HepG2 (cell line): ENCODE results near the gene NDRG3. TPM values are rescaled to one million over a fixed set of nuclear protein-coding genes. Genes with fewer than 3 reads are reported as not detected.
A peak's percentile ranks its signal among the peaks of the same experiment; 100 is the strongest.

Experiments
- ARID5B ChIP-seq: IDR thresholded peaks from 2 replicates; pipeline ENCODE4 v1.4.0; 2020; ENCODE audit warnings: mild to moderate bottlenecking, missing genetic modification reagents
- ATRX ChIP-seq: sonication (generic); formaldehyde crosslinking; IDR thresholded peaks from 2 replicates; pipeline ENCODE4 v1.4.0; 2020; ENCODE audit warnings: missing genetic modification reagents, borderline replicate concordance
- KDM1A ChIP-seq: IDR thresholded peaks from 2 replicates; pipeline ENCODE4 v1.6.1; 2016; ENCODE audit warnings: missing compliant biosample characterization
- KLF13 ChIP-seq: sonication (generic); formaldehyde crosslinking; IDR thresholded peaks from 2 replicates; pipeline ENCODE4 v1.4.0; 2020; ENCODE audit warnings: mild to moderate bottlenecking, missing genetic modification reagents
- PBX2 ChIP-seq: IDR thresholded peaks from 2 replicates; pipeline ENCODE4 v1.6.1; 2016; ENCODE audit warnings: control low read depth
- SOX5 ChIP-seq: IDR thresholded peaks from 2 replicates; pipeline ENCODE4 v1.6.1; 2016; ENCODE audit warnings: borderline replicate concordance
- U2AF2 ChIP-seq: fragments of 200-400 bp; formaldehyde crosslinking; IDR thresholded peaks from 2 replicates; pipeline ENCODE4 v1.6.1; 2017; ENCODE audit warnings: low read depth, mild to moderate bottlenecking, low read length
- ZBTB20 ChIP-seq: sonication (generic); formaldehyde crosslinking; IDR thresholded peaks from 2 replicates; pipeline ENCODE4 v1.8.1; 2023; ENCODE audit warnings: missing genetic modification reagents, low read depth, mild to moderate bottlenecking, borderline replicate concordance
- ZNF121 ChIP-seq: sonication (generic); formaldehyde crosslinking; IDR thresholded peaks from 2 replicates; pipeline ENCODE4 v1.5.0; 2020; ENCODE audit warnings: mild to moderate bottlenecking, missing genetic modification reagents
- ZNF781 ChIP-seq: sonication (generic); formaldehyde crosslinking; IDR thresholded peaks from 2 replicates; pipeline ENCODE4 v1.5.1; 2020; ENCODE audit warnings: borderline replicate concordance, mild to moderate bottlenecking, missing genetic modification reagents; ENCODE audit errors: not compliant biosample characterization
- ZNF782 ChIP-seq: sonication (generic); formaldehyde crosslinking; IDR thresholded peaks from 2 replicates; pipeline ENCODE4 v1.4.0; 2020; ENCODE audit warnings: missing genetic modification reagents, mild to moderate bottlenecking, borderline replicate concordance
- ZNF784 ChIP-seq: sonication (generic); formaldehyde crosslinking; IDR thresholded peaks from 2 replicates; pipeline ENCODE4 v1.5.1; 2020; ENCODE audit warnings: missing genetic modification reagents, mild to moderate bottlenecking, borderline replicate concordance
- ZNF792 ChIP-seq: IDR thresholded peaks from 2 replicates; pipeline ENCODE4 v1.6.1; 2016
- ZSCAN20 ChIP-seq: sonication (generic); formaldehyde crosslinking; IDR thresholded peaks from 2 replicates; pipeline ENCODE4 v1.4.0; 2020; ENCODE audit warnings: missing genetic modification reagents, mild to moderate bottlenecking, borderline replicate concordance
- polyA plus RNA-seq, 8 experiments: library from polyadenylated mRNA; depleted of rRNA in 3 of 8; stranded (reverse) in 7 of 8; unstranded in 1 of 8; fragments of >200 nt; fragmentation: Illumina TruSeq in 4 of 8; extraction: Trizol in 4 of 8; gene quantifications; 2 replicates each; pipeline versions ENCODE4 v1.2.1 to v1.2.3, GENCODE V29; 2011 to 2016; ENCODE audit warnings: low read depth in 4 of 8, missing spikeins in 1 of 8, mixed read lengths in 1 of 8; ENCODE audit not compliant: insufficient read depth in 1 of 8
- total RNA-seq, 5 experiments: library from RNA; depleted of rRNA; stranded (reverse); fragments of >200 nt; fragmentation: Illumina TruSeq; extraction: Trizol; gene quantifications; 2 replicates each; pipeline ENCODE4 v1.2.3, GENCODE V29; 2016; ENCODE audit warnings: low read depth in 1 of 5
- TF ChIP-seq, protein P1 (sequence below): sonication (generic); formaldehyde crosslinking; IDR thresholded peaks from 2 replicates; pipeline ENCODE4 v1.8.1; 2023; ENCODE audit warnings: missing genetic modification reagents, mild to moderate bottlenecking, borderline replicate concordance
- TF ChIP-seq, protein P2 (sequence below), 2 experiments: fragments of 450-650 bp in 1 of 2; sonication (generic) in 1 of 2; formaldehyde crosslinking; IDR thresholded peaks; 2 replicates each; pipeline versions ENCODE4 v1.5.0 to v1.8.0; 2020 to 2022; ENCODE audit warnings: mild to moderate bottlenecking in 1 of 2, missing genetic modification reagents in 1 of 2
- TF ChIP-seq, protein P3 (sequence below): sonication (generic); formaldehyde crosslinking; IDR thresholded peaks from 2 replicates; pipeline ENCODE4 v1.5.1; 2020; ENCODE audit warnings: mild to moderate bottlenecking, missing genetic modification reagents, borderline replicate concordance
- TF ChIP-seq, protein P4 (sequence below): sonication (generic); formaldehyde crosslinking; IDR thresholded peaks from 2 replicates; pipeline ENCODE4 v1.5.0; 2020; ENCODE audit warnings: missing genetic modification reagents

NDRG3 gene
- total and polyA plus RNA-seq, 2 of the 13 experiments (the other 11 are each of a cell fraction or from before 2014, with no cell fraction given), result 36.0 to 40.5 TPM

DNA sequence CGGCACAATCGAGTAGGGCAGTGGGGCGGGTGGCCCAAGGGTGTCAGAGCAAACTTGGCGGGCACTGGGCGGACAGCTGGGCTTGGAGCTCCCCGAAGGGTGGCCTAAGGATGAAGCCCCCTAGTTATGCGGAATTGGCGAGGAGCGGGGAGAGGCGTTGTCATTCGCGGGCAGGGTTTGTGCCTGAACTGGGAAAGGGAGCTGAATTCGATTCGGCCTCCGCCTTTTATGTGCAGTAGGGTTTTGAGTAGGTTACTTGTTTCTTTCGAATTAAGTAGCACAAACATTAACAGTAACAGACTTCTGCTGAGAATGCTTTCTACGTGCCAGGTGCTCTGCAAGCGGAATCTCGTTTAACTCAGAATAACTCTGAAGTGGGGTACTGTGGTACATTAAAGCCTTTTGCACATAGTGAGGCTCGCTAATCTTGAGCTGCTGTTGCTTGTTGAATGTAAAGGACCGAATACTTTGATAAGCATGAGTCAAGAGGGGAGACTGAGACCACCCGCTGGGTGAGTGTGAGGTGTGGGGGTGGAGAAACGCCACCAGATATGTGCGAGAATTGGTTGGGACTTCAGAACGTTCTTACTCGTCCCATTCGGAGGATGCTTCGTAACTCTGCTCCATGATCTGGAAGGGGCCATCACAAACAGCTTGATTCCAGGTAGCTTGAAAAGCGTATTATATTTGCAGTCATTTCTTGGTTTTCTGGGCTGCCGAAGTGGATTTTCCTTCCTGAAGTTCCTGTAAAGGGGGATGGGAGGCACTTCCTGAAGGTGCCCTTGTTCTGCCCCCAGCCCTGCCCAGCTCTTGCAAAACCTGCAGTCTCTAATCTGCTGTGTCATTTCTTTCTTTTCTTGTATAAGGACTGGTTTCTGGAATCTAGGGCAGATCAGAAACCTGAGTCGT is 139.5 kb downstream of the NDRG3 start (continued):
- TF ChIP-seq, protein P1, sequence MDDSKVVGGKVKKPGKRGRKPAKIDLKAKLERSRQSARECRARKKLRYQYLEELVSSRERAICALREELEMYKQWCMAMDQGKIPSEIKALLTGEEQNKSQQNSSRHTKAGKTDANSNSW (CRISPR knock-in tag), result no peak; the same call in 1 of the 2 replicates
- TF ChIP-seq ZNF121 (CRISPR knock-in tag), result no peak
- TF ChIP-seq SOX5 (CRISPR knock-in tag), result no peak
- TF ChIP-seq, protein P2, sequence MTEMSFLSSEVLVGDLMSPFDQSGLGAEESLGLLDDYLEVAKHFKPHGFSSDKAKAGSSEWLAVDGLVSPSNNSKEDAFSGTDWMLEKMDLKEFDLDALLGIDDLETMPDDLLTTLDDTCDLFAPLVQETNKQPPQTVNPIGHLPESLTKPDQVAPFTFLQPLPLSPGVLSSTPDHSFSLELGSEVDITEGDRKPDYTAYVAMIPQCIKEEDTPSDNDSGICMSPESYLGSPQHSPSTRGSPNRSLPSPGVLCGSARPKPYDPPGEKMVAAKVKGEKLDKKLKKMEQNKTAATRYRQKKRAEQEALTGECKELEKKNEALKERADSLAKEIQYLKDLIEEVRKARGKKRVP (CRISPR knock-in tag; IDR thresholded peaks at IDR 0.05), result no peak
- no peak for TF ChIP-seq ATRX (CRISPR knock-in tag)
- TF ChIP-seq ZBTB20 (CRISPR knock-in tag), result 0 out of 2 replicates have a peak, but pooled peaks have one; percentile 4
- no peak for TF ChIP-seq U2AF2
- TF ChIP-seq ZSCAN20 (CRISPR knock-in tag), result no peak
- peak; percentile 45; the same call in 1 of the 2 replicates for TF ChIP-seq ARID5B (CRISPR knock-in tag)
- 0 out of 2 replicates have a peak, but pooled peaks have one; percentile 18 for TF ChIP-seq KDM1A (CRISPR knock-in tag)
- no peak for TF ChIP-seq ZNF781 (CRISPR knock-in tag)
- TF ChIP-seq, protein P3, sequence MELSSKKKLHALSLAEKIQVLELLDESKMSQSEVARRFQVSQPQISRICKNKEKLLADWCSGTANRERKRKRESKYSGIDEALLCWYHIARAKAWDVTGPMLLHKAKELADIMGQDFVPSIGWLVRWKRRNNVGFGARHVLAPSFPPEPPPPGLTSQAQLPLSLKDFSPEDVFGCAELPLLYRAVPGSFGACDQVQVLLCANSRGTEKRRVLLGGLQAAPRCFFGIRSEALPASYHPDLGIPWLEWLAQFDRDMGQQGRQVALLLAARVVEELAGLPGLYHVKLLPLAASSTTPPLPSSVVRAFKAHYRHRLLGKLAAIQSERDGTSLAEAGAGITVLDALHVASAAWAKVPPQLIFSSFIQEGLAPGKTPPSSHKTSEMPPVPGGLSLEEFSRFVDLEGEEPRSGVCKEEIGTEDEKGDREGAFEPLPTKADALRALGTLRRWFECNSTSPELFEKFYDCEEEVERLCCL (CRISPR knock-in tag), result no peak; the same call in 1 of the 2 replicates
- TF ChIP-seq ZNF784, result no peak
- no peak; the same call in 1 of the 2 replicates for TF ChIP-seq ZNF792 (CRISPR knock-in tag)
- no peak for TF ChIP-seq PBX2 (CRISPR knock-in tag)
- TF ChIP-seq, protein P4, sequence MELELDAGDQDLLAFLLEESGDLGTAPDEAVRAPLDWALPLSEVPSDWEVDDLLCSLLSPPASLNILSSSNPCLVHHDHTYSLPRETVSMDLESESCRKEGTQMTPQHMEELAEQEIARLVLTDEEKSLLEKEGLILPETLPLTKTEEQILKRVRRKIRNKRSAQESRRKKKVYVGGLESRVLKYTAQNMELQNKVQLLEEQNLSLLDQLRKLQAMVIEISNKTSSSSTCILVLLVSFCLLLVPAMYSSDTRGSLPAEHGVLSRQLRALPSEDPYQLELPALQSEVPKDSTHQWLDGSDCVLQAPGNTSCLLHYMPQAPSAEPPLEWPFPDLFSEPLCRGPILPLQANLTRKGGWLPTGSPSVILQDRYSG, result peak; percentile 7; the same call in 1 of the 2 replicates
- TF ChIP-seq ZNF782 (CRISPR knock-in tag), result no peak
- no peak for TF ChIP-seq KLF13 (CRISPR knock-in tag)
